ENCODE data around the gene ZNF543.

- TF ChIP-seq CTCF (IDR thresholded peaks at IDR 0.05; ENCODE audit: low read length) = no peak
- TF ChIP-seq EZH2 (optimal IDR thresholded peaks at IDR 0.05; ENCODE audit: low read depth, low read length) = no peak
- TF ChIP-seq EZH2phosphoT487 (IDR thresholded peaks at IDR 0.05; ENCODE audit: low read length) = no peak
Measured at GRCh38 chr19:57374179-57374578, 53.9 kb downstream of the ZNF543 start.

All from MM.1S (cell line).